Astrocyte (in vitro differentiated cells and primary cell): ENCODE measurements around the gene TRPV6.

Experiments used
- EZH2 ChIP-seq: IDR thresholded peaks from 2 replicates; pipeline ENCODE4 v1.6.1; 2012; ENCODE audit warnings: mild to moderate bottlenecking, low read length, inconsistent platforms; ENCODE audit not compliant: insufficient read depth
- TF ChIP-seq, protein P1 (sequence below): IDR thresholded peaks from 2 replicates; pipeline ENCODE4 v1.5.1; 2011; ENCODE audit warnings: low read depth, mild to moderate bottlenecking, inconsistent platforms, low read length, moderate library complexity; ENCODE audit not compliant: insufficient read depth

- TF ChIP-seq, protein P1, sequence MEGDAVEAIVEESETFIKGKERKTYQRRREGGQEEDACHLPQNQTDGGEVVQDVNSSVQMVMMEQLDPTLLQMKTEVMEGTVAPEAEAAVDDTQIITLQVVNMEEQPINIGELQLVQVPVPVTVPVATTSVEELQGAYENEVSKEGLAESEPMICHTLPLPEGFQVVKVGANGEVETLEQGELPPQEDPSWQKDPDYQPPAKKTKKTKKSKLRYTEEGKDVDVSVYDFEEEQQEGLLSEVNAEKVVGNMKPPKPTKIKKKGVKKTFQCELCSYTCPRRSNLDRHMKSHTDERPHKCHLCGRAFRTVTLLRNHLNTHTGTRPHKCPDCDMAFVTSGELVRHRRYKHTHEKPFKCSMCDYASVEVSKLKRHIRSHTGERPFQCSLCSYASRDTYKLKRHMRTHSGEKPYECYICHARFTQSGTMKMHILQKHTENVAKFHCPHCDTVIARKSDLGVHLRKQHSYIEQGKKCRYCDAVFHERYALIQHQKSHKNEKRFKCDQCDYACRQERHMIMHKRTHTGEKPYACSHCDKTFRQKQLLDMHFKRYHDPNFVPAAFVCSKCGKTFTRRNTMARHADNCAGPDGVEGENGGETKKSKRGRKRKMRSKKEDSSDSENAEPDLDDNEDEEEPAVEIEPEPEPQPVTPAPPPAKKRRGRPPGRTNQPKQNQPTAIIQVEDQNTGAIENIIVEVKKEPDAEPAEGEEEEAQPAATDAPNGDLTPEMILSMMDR: no peak
- TF ChIP-seq EZH2: no peak
Observed at GRCh38 chr7:142914121-142914520, 28.6 kb upstream of the TRPV6 start.
